ENCODE measurements around the gene NMT2. TPM values are rescaled to one million over a fixed set of nuclear protein-coding genes. Genes with fewer than 3 reads are reported as not detected.

Gene NMT2
- total and polyA plus RNA-seq, 2 experiments from 2014 or later = 11.7 to 16.8 TPM

DNA sequence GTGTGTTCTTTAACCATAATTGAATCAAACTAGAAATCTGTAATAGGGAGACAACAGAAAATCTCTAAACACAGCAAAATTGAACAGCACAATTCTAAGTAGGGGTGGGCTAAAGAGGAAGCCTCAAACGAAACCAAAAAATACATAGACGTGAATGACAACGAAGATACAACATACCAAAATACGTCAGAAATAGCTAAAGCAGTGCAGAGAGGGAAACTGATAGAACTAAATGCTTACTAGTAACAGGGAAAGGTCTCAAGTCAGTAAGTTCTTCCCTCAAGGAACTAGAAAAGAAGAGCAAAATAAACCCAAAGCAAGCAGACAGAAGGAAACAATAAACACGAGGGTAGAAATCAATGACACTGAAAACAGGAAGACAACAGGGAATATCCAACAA lies 52.3 kb downstream of the NMT2 start (continued):
- TF ChIP-seq EZH2phosphoT487 (IDR thresholded peaks at IDR 0.05; ENCODE audit: unreplicated experiment) = no peak
- no peak for TF ChIP-seq JUNB (IDR thresholded peaks at IDR 0.05; ENCODE audit: unreplicated experiment)

GRCh38 chr10:15113766-15114165 lies 54.7 kb downstream of the NMT2 start:
- TF ChIP-seq CREB1 (CRISPR knock-in tag; IDR thresholded peaks at IDR 0.05; ENCODE audit: low read depth) = no peak
- TF ChIP-seq ETS1 (IDR thresholded peaks at IDR 0.05) = no peak
- TF ChIP-seq JUNB (IDR thresholded peaks at IDR 0.05; ENCODE audit: unreplicated experiment) = no peak
- no peak for TF ChIP-seq ZNF114 (CRISPR knock-in tag; IDR thresholded peaks at IDR 0.05)
- TF ChIP-seq, protein P1, sequence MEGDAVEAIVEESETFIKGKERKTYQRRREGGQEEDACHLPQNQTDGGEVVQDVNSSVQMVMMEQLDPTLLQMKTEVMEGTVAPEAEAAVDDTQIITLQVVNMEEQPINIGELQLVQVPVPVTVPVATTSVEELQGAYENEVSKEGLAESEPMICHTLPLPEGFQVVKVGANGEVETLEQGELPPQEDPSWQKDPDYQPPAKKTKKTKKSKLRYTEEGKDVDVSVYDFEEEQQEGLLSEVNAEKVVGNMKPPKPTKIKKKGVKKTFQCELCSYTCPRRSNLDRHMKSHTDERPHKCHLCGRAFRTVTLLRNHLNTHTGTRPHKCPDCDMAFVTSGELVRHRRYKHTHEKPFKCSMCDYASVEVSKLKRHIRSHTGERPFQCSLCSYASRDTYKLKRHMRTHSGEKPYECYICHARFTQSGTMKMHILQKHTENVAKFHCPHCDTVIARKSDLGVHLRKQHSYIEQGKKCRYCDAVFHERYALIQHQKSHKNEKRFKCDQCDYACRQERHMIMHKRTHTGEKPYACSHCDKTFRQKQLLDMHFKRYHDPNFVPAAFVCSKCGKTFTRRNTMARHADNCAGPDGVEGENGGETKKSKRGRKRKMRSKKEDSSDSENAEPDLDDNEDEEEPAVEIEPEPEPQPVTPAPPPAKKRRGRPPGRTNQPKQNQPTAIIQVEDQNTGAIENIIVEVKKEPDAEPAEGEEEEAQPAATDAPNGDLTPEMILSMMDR (conservative IDR thresholded peaks at IDR 0.05; ENCODE audit: low read depth in 2 of 2) = no peak
- TF ChIP-seq NANOG (IDR thresholded peaks at IDR 0.05; ENCODE audit: borderline replicate concordance) = no peak
- TF ChIP-seq ZNF331 (CRISPR knock-in tag; IDR thresholded peaks at IDR 0.05; ENCODE audit: low read depth) = no peak
- TF ChIP-seq EZH2phosphoT487 (IDR thresholded peaks at IDR 0.05; ENCODE audit: unreplicated experiment) = no peak
- TF ChIP-seq EZH2 (IDR thresholded peaks at IDR 0.05; ENCODE audit: low read depth, unreplicated experiment) = no peak
- no peak for TF ChIP-seq STAT1 (IDR thresholded peaks at IDR 0.05; ENCODE audit: unreplicated experiment)
- TF ChIP-seq POLR2AphosphoS5 (IDR thresholded peaks at IDR 0.05; ENCODE audit: low read depth) = no peak
- TF ChIP-seq, protein P2, sequence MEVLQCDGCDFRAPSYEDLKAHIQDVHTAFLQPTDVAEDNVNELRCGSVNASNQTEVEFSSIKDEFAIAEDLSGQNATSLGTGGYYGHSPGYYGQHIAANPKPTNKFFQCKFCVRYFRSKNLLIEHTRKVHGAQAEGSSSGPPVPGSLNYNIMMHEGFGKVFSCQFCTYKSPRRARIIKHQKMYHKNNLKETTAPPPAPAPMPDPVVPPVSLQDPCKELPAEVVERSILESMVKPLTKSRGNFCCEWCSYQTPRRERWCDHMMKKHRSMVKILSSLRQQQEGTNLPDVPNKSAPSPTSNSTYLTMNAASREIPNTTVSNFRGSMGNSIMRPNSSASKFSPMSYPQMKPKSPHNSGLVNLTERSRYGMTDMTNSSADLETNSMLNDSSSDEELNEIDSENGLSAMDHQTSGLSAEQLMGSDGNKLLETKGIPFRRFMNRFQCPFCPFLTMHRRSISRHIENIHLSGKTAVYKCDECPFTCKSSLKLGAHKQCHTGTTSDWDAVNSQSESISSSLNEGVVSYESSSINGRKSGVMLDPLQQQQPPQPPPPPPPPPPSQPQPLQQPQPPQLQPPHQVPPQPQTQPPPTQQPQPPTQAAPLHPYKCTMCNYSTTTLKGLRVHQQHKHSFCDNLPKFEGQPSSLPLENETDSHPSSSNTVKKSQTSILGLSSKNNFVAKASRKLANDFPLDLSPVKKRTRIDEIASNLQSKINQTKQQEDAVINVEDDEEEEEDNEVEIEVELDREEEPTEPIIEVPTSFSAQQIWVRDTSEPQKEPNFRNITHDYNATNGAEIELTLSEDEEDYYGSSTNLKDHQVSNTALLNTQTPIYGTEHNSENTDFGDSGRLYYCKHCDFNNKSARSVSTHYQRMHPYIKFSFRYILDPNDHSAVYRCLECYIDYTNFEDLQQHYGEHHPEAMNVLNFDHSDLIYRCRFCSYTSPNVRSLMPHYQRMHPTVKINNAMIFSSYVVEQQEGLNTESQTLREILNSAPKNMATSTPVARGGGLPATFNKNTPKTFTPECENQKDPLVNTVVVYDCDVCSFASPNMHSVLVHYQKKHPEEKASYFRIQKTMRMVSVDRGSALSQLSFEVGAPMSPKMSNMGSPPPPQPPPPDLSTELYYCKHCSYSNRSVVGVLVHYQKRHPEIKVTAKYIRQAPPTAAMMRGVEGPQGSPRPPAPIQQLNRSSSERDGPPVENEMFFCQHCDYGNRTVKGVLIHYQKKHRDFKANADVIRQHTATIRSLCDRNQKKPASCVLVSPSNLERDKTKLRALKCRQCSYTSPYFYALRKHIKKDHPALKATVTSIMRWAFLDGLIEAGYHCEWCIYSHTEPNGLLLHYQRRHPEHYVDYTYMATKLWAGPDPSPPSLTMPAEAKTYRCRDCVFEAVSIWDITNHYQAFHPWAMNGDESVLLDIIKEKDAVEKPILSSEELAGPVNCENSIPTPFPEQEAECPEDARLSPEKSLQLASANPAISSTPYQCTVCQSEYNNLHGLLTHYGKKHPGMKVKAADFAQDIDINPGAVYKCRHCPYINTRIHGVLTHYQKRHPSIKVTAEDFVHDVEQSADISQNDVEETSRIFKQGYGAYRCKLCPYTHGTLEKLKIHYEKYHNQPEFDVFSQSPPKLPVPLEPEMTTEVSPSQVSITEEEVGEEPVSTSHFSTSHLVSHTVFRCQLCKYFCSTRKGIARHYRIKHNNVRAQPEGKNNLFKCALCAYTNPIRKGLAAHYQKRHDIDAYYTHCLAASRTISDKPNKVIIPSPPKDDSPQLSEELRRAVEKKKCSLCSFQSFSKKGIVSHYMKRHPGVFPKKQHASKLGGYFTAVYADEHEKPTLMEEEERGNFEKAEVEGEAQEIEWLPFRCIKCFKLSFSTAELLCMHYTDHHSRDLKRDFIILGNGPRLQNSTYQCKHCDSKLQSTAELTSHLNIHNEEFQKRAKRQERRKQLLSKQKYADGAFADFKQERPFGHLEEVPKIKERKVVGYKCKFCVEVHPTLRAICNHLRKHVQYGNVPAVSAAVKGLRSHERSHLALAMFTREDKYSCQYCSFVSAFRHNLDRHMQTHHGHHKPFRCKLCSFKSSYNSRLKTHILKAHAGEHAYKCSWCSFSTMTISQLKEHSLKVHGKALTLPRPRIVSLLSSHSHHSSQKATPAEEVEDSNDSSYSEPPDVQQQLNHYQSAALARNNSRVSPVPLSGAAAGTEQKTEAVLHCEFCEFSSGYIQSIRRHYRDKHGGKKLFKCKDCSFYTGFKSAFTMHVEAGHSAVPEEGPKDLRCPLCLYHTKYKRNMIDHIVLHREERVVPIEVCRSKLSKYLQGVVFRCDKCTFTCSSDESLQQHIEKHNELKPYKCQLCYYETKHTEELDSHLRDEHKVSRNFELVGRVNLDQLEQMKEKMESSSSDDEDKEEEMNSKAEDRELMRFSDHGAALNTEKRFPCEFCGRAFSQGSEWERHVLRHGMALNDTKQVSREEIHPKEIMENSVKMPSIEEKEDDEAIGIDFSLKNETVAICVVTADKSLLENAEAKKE (CRISPR knock-in tag; IDR thresholded peaks at IDR 0.05) = no peak
- no peak for TF ChIP-seq REST (IDR thresholded peaks at IDR 0.05; ENCODE audit: unreplicated experiment)
- Histone ChIP-seq H3K4me2 (no peak overlapping the region), H2AFZ (no peak overlapping the region), H3K4me1 (ENCODE audit: insufficient read depth) (no peaks in the 10 kb centered on the region), H3F3A (replicated peaks; ENCODE audit: low read depth) (no peaks in the 10 kb centered on the region), H3K79me2 (replicated peaks; ENCODE audit: insufficient read depth) (no peaks in the 10 kb centered on the region), H3K9me2 (ENCODE audit: insufficient read depth) (no peaks in the 10 kb centered on the region), H3K4me3 (no peak overlapping the region), H3K36me3 (ENCODE audit: insufficient read depth) (no peaks in the 10 kb centered on the region), H3K27me3 (ENCODE audit: insufficient read depth) (no peaks in the 10 kb centered on the region), H3K27ac (ENCODE audit: low read depth) (no peak overlapping the region), H4K20me1 (replicated peaks; ENCODE audit: insufficient read depth) (no peaks in the 10 kb centered on the region; the same call in 1 of the 2 replicates)
- Mint-ChIP-seq H3K27ac (no peak overlapping the region), H3K4me3 (no peak overlapping the region), H3K36me3 (ENCODE audit: low read depth) (peaks cover 19% of the 10 kb centered on the region; the same call in 2 of the 3 replicates), H3K27me3 (ENCODE audit: insufficient read depth, low read depth, poor library complexity) (no peaks in the 10 kb centered on the region), H3K9me3 (no peaks in the 10 kb centered on the region), H3K4me1 (no peaks in the 10 kb centered on the region)
- ATAC-seq (no peak), DNase-seq (ENCODE audit: low spot score) (no peak)
